ENCODE data around the gene CALM3.
"Not testable (repeated sequence)": the region's sequence is repeated elsewhere in the genome, so short reads cannot be mapped to it uniquely, and the experiment has no call there.

CALM3 gene

DNA sequence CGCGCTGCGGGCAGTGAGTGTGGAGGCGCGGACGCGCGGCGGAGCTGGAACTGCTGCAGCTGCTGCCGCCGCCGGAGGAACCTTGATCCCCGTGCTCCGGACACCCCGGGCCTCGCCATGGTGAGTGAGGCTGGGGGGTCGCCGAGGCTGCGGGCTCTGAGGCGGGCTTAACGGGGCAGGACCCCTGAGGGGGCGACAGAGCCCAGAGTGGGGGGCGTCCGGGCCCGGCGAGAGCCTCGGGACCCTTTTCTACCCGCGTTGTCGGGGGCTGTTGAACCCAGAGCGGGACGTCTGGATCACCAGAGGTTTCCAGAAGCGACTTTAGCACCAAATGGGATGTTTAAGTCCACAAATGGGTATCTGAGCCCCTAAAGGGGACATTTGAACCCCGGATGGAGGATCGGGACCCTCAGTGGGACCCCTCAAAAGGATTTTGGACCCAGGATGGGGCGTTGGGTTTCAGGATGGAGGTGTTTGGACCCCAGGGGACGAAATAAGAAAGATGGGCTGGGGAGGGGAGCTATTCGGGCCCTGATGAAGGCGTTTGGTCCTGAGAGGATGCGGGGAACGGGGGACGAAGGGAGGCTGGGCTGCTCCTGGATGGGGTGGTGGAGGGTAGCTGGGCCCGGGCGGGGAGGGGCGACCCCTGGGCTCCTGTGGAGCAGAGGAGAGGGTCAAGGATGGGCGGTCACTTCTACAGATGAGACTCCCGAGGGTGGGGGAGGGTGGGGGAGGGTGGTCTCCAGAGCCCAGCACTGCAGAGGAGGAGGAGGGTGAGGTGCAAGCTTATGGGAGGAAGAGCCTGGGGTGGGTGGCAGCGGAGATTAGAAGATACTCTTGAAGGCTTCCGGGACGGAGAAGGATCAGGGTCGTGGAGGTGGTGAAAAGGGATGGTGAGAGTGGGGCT is at the start of gene CALM3:
CALM3 (plus strand) TSS at position 13 of the 907 bp plus-strand sequence; CDS start at position 118, 105 bp downstream.
- DNase-seq: no peak

DNA sequence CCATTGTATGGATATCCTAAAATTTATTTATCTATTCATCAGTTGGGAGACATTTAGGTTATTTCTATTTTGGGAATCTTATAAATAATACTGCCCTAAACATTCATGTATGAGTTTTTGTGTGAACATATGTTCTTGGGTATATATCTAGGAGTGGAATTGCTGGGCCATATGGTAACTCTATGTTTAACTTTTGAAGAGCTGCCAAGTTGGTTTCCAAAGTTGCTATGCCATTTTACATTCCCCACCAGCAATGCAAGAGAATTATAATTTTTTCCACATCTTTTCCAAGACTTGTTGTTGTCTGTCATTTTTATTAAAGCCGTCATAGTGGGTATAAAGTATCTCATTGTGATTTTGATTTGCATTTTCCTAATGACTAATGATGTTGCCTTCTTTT is 48.2 kb upstream of the CALM3 start:
- DNase-seq: no peak

DNA sequence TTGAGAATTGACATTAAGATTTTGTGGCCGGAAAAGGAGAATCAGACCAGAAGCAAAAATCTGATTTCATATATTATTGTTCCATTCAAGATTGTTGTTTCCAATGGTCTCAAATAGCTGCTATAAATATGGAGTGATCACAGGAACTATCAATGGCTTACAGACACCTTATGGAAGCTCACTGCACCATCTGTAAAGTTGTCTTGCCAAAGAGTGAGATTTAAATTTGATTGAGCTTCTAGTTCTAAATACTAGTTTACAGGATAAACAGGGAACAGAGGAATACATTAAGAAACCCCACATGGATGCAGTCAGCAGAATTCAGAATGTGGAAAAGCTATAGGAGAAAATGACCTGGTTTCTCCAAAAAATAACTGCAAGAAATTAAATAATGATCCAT is 47.0 kb upstream of the CALM3 start:
- no peak for DNase-seq

DNA sequence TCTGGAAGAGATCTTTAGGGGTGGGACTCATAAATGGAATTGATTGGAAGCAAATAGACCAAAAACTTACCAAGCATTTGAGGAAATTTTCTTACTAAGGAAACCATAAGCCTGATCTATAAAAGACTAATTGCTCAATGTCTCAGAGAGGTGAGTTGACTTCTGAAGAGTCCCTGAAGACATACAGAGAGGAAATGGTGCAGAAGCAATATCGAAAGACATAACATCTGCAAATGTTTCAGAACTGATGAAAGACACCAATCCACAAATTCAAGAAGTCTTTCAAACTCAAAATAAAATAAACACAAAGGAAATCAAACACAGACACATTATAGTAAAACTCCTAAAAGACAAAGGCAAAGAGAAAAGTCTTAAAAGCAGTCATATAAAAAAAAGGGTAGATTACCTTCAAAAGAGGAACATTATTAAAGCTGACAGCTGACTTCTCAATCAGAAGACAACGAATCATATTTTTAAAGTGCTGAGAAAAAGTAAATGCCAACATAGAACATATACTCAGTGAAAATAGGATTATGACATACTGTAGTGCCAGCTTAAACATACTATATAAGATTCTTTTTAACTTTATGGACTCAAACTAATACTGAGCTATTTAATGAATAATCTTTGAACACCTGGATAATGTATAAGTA is 45.4 kb upstream of the CALM3 start:
- DNase-seq: no peak

DNA sequence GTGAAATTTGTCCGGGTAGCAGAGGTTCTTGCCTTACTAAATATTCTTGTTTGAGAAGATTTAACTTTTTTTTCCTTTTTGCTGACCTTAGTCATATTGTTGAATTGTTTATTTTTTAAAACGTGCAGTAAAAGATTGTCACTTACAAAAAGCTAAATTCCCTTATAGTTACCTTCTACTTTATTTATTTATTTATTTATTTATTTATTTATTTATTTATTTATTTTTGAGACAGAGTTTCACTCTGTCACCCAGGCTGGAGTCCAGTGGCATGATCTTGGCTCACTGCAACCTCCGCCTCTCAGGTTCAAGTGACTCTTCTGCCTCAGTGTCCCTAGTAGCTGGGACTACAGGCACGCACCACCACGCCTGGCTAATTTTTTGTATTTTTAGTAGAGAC is 44.7 kb upstream of the CALM3 start:
- DNase-seq: not testable (repeated sequence)

DNA sequence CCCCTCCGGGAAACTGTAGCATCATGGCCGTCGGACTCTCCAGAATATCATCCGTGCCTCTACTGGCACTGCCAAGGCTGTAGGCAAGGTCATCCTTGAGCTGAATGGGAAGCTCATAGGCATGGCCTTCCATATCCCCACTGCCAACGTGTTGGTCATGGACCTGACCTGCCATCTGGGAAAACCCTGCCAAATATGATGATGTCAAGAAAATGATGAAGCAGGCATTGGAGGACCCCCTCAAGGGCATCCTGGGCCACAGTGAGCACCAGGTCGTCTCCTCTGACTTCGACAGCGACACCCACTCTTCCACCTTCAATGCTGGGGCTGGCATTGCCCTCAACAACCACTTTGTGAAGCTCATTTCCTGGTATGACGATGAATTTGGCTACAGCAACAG is 41.9 kb upstream of the CALM3 start:
- DNase-seq: no peak

DNA sequence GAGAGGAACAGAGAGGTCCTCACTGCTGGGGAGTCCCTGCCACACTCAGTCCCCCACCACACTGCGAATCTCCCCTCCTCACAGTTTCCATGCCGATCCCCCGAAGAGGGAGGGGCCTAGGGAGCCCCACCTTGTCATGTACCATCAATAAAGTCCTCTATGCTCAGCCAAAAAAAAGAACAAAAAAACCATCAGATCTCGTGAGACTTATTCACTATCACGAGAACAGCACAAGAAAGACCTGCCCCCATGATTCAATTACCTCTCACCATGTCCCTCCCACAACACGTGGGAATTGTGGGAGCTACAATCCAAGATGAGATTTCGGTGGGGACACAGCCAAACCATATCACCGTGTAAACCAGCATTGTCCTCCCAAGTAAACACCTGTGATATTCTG is 41.5 kb upstream of the CALM3 start:
- DNase-seq: not testable (repeated sequence)

DNA sequence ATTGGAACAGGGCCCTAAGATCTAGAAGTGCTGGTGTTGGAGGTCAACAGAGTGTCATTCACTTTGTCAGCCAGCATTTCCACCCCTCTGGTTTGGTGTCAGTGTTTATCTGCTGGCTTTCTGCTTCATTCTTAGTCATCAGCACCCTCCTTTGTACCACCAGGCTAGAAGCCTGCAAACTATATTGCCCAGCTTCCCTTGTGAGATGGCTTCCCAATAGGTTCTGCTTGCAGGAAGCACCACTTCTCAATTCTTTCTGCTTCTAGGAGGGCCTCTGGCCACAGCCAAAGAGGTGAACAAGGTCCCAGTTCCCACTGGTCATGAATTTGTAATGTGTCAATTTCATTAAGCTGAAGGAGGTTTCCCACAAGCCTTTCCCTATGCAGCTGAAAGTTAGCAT is 36.4 kb upstream of the CALM3 start:
- no peak for DNase-seq

DNA sequence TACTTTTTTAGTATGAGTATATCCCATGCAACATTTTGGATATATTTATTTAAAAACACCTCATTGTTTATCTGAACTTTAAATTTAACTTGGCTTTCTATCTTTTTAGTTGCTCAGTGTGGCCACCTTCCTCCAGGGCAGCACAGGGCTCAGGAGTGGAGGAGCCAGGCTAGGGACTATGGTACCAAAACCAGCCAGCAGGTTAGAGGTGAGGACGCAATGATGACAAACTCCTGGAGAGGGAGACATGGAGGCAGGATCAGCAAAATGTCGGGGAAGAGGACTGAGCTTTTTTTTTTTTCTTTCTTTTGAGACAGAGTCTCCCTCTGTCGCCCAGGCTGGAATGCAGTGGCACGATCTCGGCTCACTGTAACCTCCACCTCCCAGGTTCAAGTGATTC is 29.6 kb upstream of the CALM3 start:
- no peak for DNase-seq

DNA sequence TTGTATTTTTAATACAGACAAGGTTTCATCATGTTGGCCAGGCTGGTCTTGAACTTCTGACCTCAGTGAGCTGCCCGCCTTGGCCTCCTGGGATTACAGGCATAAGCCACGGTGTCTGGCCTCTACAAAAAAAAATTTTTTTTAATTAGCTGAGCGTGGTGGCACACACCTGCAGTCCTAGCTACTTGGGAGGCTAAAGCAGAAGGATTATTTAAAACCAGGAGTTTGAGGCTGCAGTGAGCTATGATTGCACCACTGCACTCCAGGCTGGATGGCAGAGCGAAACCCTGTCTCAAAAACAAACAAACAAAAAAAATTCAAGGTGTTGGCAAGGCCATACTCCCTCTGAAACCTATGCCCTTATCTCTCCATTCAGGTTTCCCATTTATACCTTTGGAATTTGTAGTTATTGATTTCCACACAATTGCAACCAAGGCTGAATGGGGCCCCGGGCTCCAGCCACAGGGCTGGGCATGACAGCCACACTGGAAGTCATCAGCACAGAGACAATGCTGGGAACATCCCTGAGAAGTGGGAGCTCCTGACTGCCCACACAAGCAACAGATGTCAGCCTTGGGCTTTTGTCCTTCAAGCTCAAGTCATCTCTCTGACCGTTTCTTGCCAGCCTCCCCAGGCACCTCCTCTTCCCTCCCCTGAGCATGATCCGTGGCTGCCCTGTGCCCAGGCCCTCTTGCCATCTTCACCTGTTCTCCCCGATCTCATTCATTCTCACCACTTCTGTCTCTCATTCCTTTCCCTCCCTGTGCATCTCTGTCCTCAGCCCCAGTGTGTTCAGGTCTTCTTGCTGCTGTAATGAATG is 27.2 kb upstream of the CALM3 start:
- DNase-seq: no peak

DNA sequence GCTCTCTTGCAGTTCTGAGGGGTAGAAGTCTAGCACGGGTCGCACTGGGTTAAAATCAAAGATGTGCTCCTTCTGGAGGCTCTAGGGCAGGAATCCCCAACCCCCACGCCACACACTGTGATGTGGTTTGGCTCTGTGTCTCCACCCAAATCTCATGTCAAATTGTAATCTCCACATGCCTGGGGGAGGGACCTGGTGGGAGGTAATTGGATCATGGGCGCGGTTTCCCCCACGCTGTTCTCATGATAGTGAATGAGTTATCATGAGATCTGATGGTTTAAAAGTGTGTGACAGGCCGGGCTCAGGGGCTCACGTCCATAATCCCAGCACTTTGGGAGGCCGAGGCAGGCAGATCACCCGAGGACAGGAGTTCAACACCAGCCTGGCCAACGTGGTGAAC is 26.6 kb upstream of the CALM3 start:
- no peak for DNase-seq

DNA sequence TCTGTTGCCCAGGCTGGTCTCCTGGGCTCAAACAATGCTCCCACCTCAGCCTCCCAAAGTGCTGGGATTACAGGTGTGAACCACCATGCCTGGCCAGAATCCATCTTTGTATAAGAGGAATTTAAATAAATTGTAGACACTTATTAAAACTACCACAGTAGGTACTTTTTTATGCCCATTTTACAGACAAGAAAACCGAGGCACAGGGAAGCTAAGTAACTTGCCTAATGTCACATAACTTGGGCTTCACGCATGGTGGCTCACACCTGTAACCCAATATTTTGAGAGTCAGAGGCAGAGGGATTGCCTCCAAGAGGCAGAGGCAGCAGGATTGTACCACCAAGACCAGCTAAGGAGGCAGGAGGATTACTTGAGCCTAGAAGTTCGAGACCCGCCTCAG is 22.7 kb upstream of the CALM3 start:
- DNase-seq: no peak

DNA sequence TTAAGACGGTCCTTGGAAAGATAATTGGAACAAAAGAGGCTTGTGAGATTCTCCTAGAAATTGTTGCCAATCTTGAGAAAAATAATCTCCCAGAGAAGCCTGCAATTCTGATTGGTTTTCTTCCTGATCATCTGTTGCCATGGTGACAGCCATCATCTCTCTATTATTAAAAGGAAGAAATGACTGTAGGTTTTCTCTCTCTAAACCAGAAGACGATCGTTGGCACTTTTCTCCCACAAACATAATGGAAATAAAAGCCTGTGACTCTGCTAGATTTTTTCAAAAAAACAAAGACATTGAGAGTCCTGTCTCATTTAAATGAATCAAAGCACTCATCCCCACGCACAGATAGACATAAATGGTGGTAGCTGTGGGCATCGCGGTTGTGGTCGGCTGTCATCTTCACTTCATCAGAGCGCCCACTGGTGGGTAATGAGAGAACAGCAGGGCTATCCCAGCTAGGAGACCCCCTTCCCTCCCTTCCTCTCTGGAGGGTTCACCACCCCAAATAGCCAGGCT is 21.7 kb upstream of the CALM3 start:
- DNase-seq: no peak

DNA sequence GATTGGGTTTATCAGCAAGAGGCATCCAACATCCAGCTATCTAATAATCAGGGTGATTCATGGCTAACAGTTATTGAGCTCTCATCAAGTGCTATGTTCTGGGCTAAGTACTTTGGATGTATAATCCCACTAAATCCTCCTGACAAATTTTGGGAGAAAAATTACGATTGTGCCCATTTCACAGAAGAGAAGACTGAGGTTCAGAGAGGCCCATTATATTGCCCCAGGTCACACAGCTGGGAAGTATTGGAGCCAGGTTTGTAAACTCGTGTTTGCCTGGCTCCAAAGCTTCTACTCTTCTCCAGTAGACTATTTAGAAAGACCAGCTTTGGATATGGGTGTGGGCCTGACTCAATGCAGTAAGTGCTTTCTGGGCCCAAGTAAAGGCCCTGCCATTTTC is 20.9 kb upstream of the CALM3 start:
- DNase-seq: no peak

DNA sequence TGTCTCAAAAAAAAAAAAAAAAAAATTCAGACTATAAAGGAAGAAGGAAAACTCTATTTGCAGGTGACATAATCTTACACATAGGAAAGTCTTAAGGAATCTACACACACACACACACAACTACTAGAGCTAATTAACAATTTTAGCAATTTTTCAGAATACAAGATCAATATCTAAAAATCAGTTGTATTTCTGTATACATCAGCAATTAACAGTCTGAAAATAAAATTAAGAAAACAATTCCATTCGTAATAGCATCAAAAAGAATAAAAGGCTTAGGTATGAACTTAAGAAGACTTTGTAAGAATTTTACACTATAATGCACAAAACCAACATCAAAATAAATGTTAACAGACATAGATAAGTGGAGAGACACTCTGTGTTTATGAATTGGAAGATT is 15.6 kb upstream of the CALM3 start:
- no peak for DNase-seq

DNA sequence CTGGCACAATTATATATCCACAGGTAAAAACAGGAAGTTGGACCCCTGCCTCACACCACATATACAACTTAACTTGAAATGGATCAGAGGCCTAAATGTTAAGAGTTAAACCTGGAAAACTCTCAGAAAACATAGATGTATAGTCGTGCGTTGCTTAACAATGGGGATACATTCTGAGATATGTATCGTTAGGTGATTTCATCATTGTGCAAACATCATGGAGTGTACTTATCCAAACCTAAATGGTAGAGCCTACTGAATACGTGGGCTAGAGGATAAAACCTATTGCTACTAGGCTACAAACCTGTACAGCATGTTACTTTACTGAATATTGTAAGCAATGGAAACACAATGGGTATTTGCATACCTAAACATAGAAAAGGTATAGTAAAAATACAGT is 14.8 kb upstream of the CALM3 start:
- DNase-seq: no peak

DNA sequence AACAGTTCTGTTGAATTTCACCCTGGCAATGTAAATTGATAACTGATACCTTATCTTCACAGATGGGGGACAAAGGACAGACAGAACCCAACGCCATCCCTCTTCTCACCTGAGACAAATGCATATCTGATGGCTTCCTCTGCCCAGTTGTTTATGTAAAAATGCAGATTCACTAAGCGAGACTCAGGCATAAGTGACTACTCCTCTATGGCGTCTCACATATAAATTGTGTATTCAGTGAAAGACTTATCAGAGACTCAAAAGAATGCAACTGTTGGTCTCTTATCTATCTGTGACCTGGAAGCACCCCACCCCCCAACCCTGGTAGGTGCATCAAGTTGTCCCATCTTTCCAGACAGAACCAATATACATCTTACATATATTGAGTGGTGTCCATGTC is 13.3 kb upstream of the CALM3 start:
- no peak for DNase-seq

DNA sequence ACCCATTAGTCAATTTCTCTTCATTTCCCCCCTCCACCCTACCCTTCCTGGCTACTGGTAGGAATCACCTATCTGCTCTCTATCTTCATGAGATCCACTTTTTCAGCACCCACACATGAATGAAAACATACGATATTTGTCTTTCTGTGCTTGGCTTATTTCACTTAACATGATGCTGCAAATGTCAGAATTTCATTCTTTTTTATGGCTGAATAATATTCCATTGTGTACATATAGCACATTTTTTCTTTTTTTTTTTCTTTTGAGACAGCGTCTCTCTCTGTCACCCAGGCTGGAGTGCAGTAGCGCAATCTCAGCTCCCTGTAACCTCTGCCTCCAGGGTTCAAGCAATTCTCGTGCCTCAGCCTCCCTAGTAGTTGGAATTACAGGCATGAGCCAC is 9.9 kb upstream of the CALM3 start:
- no peak for DNase-seq

DNA sequence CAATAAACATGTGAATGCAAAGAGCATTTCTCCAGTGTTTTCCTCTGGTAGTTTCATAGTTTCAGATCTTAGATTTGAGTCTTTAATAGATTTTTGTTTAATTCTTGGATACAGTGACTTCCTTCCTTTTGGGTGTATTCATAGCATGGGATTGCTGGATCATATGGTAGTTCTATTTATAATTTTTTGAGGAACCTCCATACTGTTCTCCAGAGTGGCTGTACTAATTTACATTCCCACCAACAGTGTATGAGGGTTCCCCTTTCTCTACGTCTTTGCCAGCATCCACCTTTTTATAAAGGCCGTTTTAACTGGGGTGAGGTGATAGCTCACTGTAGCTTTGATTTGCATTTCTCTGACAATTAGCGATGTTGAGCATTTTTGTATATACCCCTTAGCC is 9.3 kb upstream of the CALM3 start:
- no peak for DNase-seq

DNA sequence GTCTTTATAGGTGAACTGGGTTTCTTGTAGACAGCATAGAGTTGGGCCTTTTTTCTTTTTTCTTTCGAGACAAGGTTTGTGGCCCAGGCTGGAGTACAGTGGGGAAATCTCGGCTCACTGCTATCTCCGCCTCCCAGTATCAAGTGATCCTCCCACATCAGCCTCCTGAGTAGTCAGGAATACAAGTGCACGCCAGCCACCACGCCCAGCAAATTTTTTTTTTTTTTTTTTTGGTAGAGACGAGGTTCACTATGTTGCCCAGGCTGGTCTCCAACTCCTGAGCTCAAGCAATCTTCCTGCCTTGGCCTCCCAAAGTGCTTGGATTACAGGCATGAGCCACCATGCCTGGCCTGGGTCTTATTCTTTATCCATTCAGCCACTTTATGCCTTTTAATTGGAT is 5.1 kb upstream of the CALM3 start:
- no peak for DNase-seq

DNA sequence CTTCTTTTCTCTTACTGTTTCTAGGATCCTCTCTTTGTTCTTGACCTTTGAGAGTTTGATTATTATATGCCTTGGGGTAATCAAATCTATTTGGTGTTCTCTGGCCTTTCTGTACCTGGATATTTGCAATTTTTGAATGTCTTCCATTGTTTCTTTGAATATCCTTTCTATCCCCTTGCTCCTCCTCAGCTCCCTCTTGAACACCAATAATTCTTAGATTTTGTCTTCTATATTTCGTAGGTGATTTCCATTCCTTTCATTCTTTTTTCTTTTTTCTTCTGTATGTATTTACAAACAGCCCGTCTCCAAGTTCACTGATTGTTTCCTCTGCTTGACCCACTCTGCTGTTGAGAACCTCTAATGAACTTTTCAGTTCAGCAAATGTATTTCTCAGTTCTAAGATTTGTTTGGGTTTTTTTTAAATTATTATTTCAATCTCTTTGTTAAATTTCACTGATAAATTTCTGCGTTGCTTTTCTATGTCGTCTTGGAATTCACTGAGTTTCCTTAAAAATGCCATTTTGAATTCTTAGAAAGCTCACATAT is 2.7 kb upstream of the CALM3 start:
- no peak for DNase-seq

DNA sequence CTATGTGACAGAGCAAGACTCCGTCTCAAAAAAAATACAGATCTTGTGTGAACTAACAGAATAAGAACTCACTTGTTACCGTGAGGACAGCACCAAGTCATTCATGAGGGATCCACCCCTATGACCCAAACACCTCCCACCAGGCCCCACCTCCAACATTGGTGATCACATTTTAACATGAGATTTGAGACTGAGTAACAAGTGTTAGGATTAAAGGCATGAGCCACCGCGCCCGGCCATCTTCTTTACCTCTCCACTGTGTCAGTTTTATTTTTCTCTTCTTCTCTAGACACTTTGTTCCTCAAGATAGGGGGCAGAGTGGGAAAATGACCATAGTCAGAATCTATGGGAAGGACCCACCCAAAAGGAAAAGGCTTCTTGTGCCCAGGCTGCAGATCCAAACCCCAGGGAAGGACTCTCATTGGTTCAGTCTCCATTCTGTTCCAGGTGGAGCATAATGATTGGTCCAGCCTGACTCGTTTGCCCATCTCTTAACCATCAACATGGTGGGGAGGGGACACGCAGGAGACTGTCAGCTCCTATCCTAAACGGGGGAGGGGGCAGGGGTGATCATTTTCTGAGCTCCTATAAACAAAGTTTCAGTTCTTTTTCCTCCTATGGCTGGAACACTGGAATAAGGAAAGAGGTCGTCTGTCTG is 1.3 kb upstream of the CALM3 start:
- no peak for DNase-seq

Data from SIG-M5 (cell line).